Aorta (tissue), 5 donors: Measurements from ENCODE around the gene ABCA13. TPM values are rescaled to one million over a fixed set of nuclear protein-coding genes. Genes with fewer than 3 reads are reported as not detected.

Experiments
- ATAC-seq: fragments of 200-7000 bp; cut with Tn5 transposase; one replicate; pipeline ENCODE4 v1.9.1; 2022; ENCODE audit warnings: moderate library complexity; ENCODE audit not compliant: low FRiP score
- DNase-seq, 2 donors: peaks; one replicate each; pipeline ENCODE4 v3.0.0-alpha.2; 2020
- H3K27ac ChIP-seq, 2 donors: one replicate each; pipeline ENCODE4 v1.5.1; 2013; ENCODE audit warnings: low read length in 2 of 2, mild to moderate bottlenecking in 2 of 2, moderate library complexity in 2 of 2, control low read depth in 1 of 2, inconsistent platforms in 1 of 2, low read depth in 1 of 2
- H3K27me3 ChIP-seq, 2 donors: one replicate each; pipeline ENCODE4 v1.6.1; 2013; ENCODE audit warnings: control low read depth in 1 of 2, low read length in 1 of 2, mild to moderate bottlenecking in 1 of 2, moderate library complexity in 1 of 2; ENCODE audit not compliant: insufficient read depth in 2 of 2, control insufficient read depth in 1 of 2
- H3K36me3 ChIP-seq, 2 donors: one replicate each; pipeline ENCODE4 v1.6.1; 2013; ENCODE audit warnings: control low read depth in 1 of 2, low read length in 1 of 2, mild to moderate bottlenecking in 1 of 2; ENCODE audit not compliant: insufficient read depth in 2 of 2, control insufficient read depth in 1 of 2
- H3K4me1 ChIP-seq, 2 donors: one replicate each; pipeline ENCODE4 v1.6.1; 2013; ENCODE audit warnings: low read length in 2 of 2, control low read depth in 1 of 2, mild to moderate bottlenecking in 1 of 2, moderate library complexity in 1 of 2; ENCODE audit not compliant: insufficient read depth in 2 of 2, control insufficient read depth in 1 of 2
- H3K4me3 ChIP-seq, 2 donors: one replicate each; pipeline ENCODE4 v1.5.1; 2013; ENCODE audit warnings: low read length in 2 of 2, control low read depth in 1 of 2, mild to moderate bottlenecking in 1 of 2
- H3K9me3 ChIP-seq: one replicate; pipeline ENCODE4 v1.6.1; 2013; ENCODE audit warnings: mild to moderate bottlenecking, low read length; ENCODE audit not compliant: control insufficient read depth
- WGBS, 2 donors: extraction: QIAGEN DNeasy Blood & Tissue Kit; methylation state at CpG; one replicate each; pipeline ENCODE4 v1.1.7; 2013; 5-methylcytosine and 5-hydroxymethylcytosine counted together
- intact Hi-C, 2 donors: fragments of 100-400 bp; cut with DNase I; formaldehyde crosslinking; loops; one replicate each; pipeline versions ENCODE4 v1.14.2 to v1.15.0; 2022
- polyA plus RNA-seq, 2 donors: library from polyadenylated mRNA; stranded (reverse); fragments of 200-250 nt; gene quantifications; one replicate each; pipeline ENCODE4 v1.2.3, GENCODE V29; 2013
- total RNA-seq, 2 donors: library from RNA; stranded (reverse); fragmentation: NEBNext Ultra II Directional; extraction: Animal tissue kit (Norgen Biotek cat#: 25700); gene quantifications; one replicate each; pipeline ENCODE4 v1.2.1, GENCODE V29; 2021
- donor health status: healthy with polysubstance abuse.
- donor health status: Bipolar disorder and iron deficiency.
- donor health status: DM: no; HTN: no; CAD: no.
- donor health status: DM: no; HTN: no; CAD: no.
- donor health status: DM: yes; HTN: yes; CAD: no.

Gene ABCA13
- total and polyA plus RNA-seq, 4 donors: 0.06 to 0.12 TPM; not detected in 2

GRCh38 chr7:48207155-48207675, 36.0 kb downstream of the ABCA13 start:
- H3K36me3 ChIP-seq: no peaks in the 10 kb centered on the region
- H3K27me3 ChIP-seq: peaks cover 0 to 3% of the 10 kb centered on the region in 2 donors
- DNase-seq (no peak), ATAC-seq (no peak)
- H3K9me3 ChIP-seq: peaks cover 7% of the 10 kb centered on the region
- intact Hi-C loops: no loop called here
- H3K27ac ChIP-seq: no peak overlapping the region
- 68 to 80% methylated on average over 1 of the region's 1 CpG for WGBS, 2 donors
- no peaks in the 10 kb centered on the region for H3K4me1 ChIP-seq
- H3K4me3 ChIP-seq: no peak overlapping the region

- H3K4me1 ChIP-seq: no peaks in the 10 kb centered on the region
- peaks cover 7% of the 10 kb centered on the region for H3K9me3 ChIP-seq
- no peak for ATAC-seq
- DNase-seq: no peak
- no peak overlapping the region for H3K4me3 ChIP-seq
- intact Hi-C loops: no loop called here
- peaks cover 0 to 3% of the 10 kb centered on the region in 2 donors for H3K27me3 ChIP-seq
- no peak overlapping the region for H3K27ac ChIP-seq
- H3K36me3 ChIP-seq: no peaks in the 10 kb centered on the region
- 60 to 64% methylated on average over 1 of the region's 1 CpG for WGBS, 2 donors
Measured at GRCh38 chr7:48209004-48209600, 37.8 kb downstream of the ABCA13 start.

- intact Hi-C loops: no loop called here
Measured at GRCh38 chr7:48213226-48213625, 42.0 kb downstream of the ABCA13 start.

GRCh38 chr7:48217266-48217665, 46.0 kb downstream of the ABCA13 start:
- Histone ChIP-seq H3K27ac (no peak overlapping the region), H3K36me3 (no peaks in the 10 kb centered on the region), H3K9me3 (peaks cover 2% of the 10 kb centered on the region), H3K27me3 (no peaks in the 10 kb centered on the region), H3K4me3 (no peak overlapping the region), H3K4me1 (no peaks in the 10 kb centered on the region)
- ATAC-seq (no peak), DNase-seq (no peak)
- intact Hi-C loops: loop anchor here in 1 of 2 donors (5.0 kb wide), 1 partner anchor 50 kb away; no protein-coding TSS in a partner anchor
- WGBS, 2 donors: 84 to 100% methylated on average over 1 of the region's 1 CpG

More at GRCh38 chr7:48213226-48213625, 42.0 kb downstream of the ABCA13 start:
- H3K36me3 ChIP-seq: no peaks in the 10 kb centered on the region
- ATAC-seq (no peak), DNase-seq (no peak)
- peaks cover 9% of the 10 kb centered on the region for H3K9me3 ChIP-seq
- H3K27ac ChIP-seq: no peak overlapping the region
- H3K4me3 ChIP-seq: no peak overlapping the region
- 91 to 93% methylated on average over 1 of the region's 1 CpG for WGBS, 2 donors
- no peaks in the 10 kb centered on the region for H3K4me1 ChIP-seq
- peaks cover 0 to 3% of the 10 kb centered on the region in 2 donors for H3K27me3 ChIP-seq

GRCh38 chr7:48217753-48218152, 46.5 kb downstream of the ABCA13 start:
- Histone ChIP-seq H3K9me3 (peaks cover 2% of the 10 kb centered on the region), H3K27ac (no peak overlapping the region), H3K27me3 (no peaks in the 10 kb centered on the region), H3K4me1 (no peaks in the 10 kb centered on the region), H3K36me3 (no peaks in the 10 kb centered on the region), H3K4me3 (no peak overlapping the region)
- intact Hi-C loops: loop anchor here in 1 of 2 donors (5.0 kb wide), 1 partner anchor 50 kb away; no protein-coding TSS in a partner anchor
- ATAC-seq (no peak), DNase-seq (no peak)

- no peaks in the 10 kb centered on the region for H3K27me3 ChIP-seq
- intact Hi-C loops: no loop called here
- H3K9me3 ChIP-seq: no peaks in the 10 kb centered on the region
- ATAC-seq: no peak
- no peaks in the 10 kb centered on the region for H3K36me3 ChIP-seq
- WGBS, 2 donors: 22 to 23% methylated on average over 2 of the region's 2 CpGs
- H3K4me3 ChIP-seq: no peak overlapping the region
- H3K27ac ChIP-seq: no peak overlapping the region
- H3K4me1 ChIP-seq: no peaks in the 10 kb centered on the region
- DNase-seq: no peak
Measured at GRCh38 chr7:48224042-48224441, 52.8 kb downstream of the ABCA13 start.

- Histone ChIP-seq H3K27ac (no peak overlapping the region), H3K36me3 (no peaks in the 10 kb centered on the region), H3K4me1 (no peaks in the 10 kb centered on the region), H3K27me3 (no peaks in the 10 kb centered on the region), H3K9me3 (no peaks in the 10 kb centered on the region), H3K4me3 (no peak overlapping the region)
- ATAC-seq: no peak
- 89 to 90% methylated on average over 4 of the region's 4 CpGs for WGBS, 2 donors
- intact Hi-C loops: no loop called here
- no peak for DNase-seq
Measured at GRCh38 chr7:48225101-48225500, 53.8 kb downstream of the ABCA13 start.

GRCh38 chr7:48237354-48237753, 66.1 kb downstream of the ABCA13 start:
- Histone ChIP-seq H3K27ac (no peak overlapping the region), H3K4me1 (no peaks in the 10 kb centered on the region), H3K4me3 (no peak overlapping the region), H3K36me3 (no peaks in the 10 kb centered on the region), H3K9me3 (peaks cover 8% of the 10 kb centered on the region), H3K27me3 (peaks cover 0 to 4% of the 10 kb centered on the region in 2 donors)
- DNase-seq: no peak
- ATAC-seq: no peak
- intact Hi-C loops: no loop called here

GRCh38 chr7:48242846-48243245, 71.6 kb downstream of the ABCA13 start:
- no peak for ATAC-seq
- Histone ChIP-seq H3K4me1 (no peaks in the 10 kb centered on the region), H3K27me3 (no peaks in the 10 kb centered on the region), H3K27ac (no peak overlapping the region), H3K9me3 (peaks cover 1% of the 10 kb centered on the region), H3K4me3 (no peak overlapping the region), H3K36me3 (no peaks in the 10 kb centered on the region)
- no peak for DNase-seq
- WGBS, 2 donors: 53 to 62% methylated on average over 8 of the region's 8 CpGs
- intact Hi-C loops: no loop called here
